Heart left ventricle (tissue), 13 donors: ENCODE measurements around the gene SLC25A26.

Experiments used
- POLR2A ChIP-seq, 2 donors: fragments of 450-650 bp; IDR thresholded peaks; one replicate each; pipeline ENCODE4 v1.6.1; 2017; ENCODE audit warnings: antibody characterized with exemption in 2 of 2, mild to moderate bottlenecking in 2 of 2, moderate library complexity in 2 of 2
- TF ChIP-seq, protein P1 (sequence below), 12 donors: fragments of 200-600 bp; sonication (generic) in 4 of 12; IDR thresholded peaks; one replicate each; pipeline versions ENCODE4 v1.5.0 to v1.8.0; 2018 to 2022; ENCODE audit warnings: antibody characterized with exemption in 12 of 12, mild to moderate bottlenecking in 5 of 12
- donor health status: ischemic (EF 13 %, LVEDD 7.1; RV severe dilation, severe dysfunction).
- donor health status: DM: no; HTN: yes; CAD: no.
- donor health status: DM: no; HTN: no; CAD: no.
- donor health status: ischemic (EF 25% LVEDD 6.9; RV normal size, moderate dysfunction).
- donor health status: ischemic (EF 25% LVEDD 5.7; RV mildly dilated, moderate dysfunction).
- donor health status: ischemic (EF 35%, LVEDD 5.7; RV mildly dilated, moderate dysfunction).
- donor health status: nonischemic (EF 11% LVEDD 7.7; RV severe dilation, severe dysfunction).
- donor health status: DM: yes; HTN: yes; CAD: no.
- donor health status: PGD.
- donor health status: ischemic (EF 29% LVEDD 5.4; RV normal size, mild dysfunction).
- donor health status: nonischemic (EF 23%, LVEDD 6.1; RV moderate dilation, normal function).

DNA sequence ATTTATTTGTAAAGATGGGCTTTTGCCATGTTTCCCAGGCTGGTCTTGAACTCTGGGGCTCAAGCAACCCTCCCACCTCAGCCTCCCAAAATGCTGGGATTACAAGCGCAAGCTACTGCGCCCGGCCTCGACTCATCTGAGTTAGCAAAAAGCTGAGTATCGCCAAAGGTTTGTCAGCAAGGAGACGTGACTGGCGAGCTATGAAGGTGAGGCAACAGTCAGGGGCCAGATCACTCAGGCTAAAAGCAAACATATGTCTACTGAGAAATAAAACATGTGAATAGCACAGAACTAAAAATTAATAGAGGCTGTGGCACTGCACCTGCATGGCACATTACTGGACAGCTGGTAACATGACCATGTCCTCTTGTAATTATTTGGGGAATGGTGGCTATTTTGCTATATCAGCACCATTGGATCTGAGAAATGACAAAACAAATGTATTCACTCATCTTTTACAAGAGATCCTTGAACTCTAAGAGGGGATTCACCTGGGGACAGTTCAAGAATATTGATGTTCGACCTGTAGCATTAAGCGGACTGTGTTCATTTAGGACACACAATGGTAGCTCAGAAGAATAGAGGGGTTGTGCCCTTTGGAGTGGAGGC is 10.0 kb upstream of the SLC25A26 start:
- no peak for TF ChIP-seq POLR2A (IDR thresholded peaks at IDR 0.05)
- TF ChIP-seq, protein P1, sequence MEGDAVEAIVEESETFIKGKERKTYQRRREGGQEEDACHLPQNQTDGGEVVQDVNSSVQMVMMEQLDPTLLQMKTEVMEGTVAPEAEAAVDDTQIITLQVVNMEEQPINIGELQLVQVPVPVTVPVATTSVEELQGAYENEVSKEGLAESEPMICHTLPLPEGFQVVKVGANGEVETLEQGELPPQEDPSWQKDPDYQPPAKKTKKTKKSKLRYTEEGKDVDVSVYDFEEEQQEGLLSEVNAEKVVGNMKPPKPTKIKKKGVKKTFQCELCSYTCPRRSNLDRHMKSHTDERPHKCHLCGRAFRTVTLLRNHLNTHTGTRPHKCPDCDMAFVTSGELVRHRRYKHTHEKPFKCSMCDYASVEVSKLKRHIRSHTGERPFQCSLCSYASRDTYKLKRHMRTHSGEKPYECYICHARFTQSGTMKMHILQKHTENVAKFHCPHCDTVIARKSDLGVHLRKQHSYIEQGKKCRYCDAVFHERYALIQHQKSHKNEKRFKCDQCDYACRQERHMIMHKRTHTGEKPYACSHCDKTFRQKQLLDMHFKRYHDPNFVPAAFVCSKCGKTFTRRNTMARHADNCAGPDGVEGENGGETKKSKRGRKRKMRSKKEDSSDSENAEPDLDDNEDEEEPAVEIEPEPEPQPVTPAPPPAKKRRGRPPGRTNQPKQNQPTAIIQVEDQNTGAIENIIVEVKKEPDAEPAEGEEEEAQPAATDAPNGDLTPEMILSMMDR (IDR thresholded peaks at IDR 0.05), result no peak
